Cerebellar cortex (tissue), 1 donor: ENCODE results near the gene KCMF1.

Experiments used
- DNase-seq: peaks from one replicate; pipeline ENCODE4 v3.0.0-alpha.2; 2015; ENCODE audit warnings: low spot score

KCMF1 gene

GRCh38 chr2:85022232-85022631 lies 51.3 kb downstream of the KCMF1 start:
- DNase-seq: no peak

GRCh38 chr2:85024372-85025047 lies 53.5 kb downstream of the KCMF1 start:
- DNase-seq: no peak

GRCh38 chr2:85032621-85033020 lies 61.7 kb downstream of the KCMF1 start:
- DNase-seq: no peak

DNA sequence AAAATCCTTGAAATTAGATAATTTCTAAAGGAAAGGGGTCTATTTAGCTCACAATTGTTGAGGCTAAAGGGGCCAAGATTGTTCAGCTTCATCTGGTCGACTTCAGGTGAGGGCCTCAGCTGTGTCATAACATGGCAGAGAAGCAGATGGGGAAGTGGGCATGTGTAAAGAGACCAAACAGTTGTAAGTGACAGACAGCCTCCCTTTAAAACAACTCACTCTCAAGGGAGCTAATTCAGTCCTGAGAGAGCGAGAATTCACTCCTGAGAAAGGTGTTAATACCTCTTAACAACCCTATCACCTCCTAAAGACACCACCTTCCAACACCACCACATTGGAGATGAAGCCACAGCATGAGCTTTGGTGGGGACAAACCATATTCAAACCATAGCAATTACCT lies 62.4 kb downstream of the KCMF1 start:
- DNase-seq: no peak

GRCh38 chr2:85034158-85034557 lies 63.2 kb downstream of the KCMF1 start:
- DNase-seq: no peak

- peak; percentile 59 for DNase-seq
These were observed 66.7 kb downstream of the KCMF1 start for GRCh38 chr2:85037622-85038021.

DNA sequence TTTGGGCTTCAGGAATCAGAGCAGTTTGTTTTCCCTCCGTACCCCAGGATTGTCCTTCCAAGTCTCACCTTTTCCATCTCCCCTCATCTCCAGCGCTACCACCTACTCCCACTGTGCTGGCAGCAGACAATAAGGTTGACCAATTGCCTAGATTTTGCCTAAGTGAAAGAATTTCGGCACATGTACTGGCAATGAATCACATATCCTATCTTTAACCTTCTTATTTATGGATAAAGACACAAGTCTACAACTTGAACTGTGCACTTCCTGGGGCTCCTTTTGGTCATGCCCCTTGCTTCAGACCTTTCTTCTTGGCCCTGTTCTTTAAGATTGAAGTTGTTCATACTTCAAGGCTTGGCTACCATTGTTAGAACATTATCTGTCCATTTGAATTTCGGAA lies 71.4 kb downstream of the KCMF1 start:
- DNase-seq: no peak

GRCh38 chr2:85048534-85048933 lies 77.6 kb downstream of the KCMF1 start:
- DNase-seq: no peak

DNA sequence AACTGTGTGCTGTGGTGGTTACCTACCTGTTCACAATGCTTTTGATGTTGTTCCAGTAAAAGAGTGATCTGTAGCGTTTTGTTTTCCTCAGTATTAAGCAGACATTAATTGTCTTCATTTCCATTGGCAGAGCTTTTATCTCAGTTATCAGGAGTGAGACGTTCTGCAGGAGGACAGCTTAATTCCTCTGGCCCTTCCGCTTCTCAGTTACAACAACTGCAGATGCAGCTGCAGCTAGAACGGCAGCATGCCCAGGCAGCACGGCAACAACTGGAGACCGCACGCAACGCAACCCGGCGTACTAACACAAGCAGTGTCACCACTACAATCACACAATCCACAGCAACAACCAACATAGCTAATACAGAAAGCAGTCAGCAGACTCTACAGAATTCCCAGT lies 78.3 kb downstream of the KCMF1 start:
- DNase-seq: no peak

- DNase-seq: no peak
These were observed 82.8 kb downstream of the KCMF1 start for GRCh38 chr2:85053802-85054201.

DNA sequence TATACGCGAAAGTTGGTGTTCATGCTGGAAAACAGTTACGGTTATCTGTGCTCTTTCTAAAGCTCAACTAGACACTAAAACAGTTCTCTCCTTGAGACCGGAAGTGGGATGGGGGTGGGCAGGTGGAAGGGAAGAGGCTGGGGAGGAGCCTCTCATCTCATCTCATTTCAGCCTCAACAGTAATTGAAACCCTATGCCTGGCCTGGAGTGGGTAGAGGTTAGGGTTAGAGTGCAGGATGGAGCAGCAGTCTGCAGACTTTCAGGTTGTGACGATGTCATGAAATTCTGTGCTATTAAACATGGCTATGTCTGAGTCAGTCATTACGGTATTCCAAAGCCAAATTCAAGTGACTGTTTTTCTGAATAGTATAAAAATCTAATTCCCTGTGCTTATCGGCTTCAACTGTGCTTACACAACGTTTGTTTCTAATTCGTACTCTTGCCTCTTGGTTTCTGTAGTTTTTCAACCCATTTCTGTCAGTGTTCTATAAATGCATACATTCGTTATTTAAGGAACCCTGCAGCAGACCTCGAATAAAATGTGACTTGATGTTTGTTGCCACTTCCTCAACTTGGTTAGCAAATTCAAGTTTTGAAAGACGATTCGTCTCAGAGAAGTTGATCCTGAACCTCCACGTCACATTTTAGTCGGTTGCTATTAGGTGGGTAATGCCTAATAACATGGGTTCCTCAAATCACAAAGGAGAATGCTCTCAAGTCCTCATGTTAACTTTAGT lies 86.4 kb downstream of the KCMF1 start:
- DNase-seq: no peak

DNA sequence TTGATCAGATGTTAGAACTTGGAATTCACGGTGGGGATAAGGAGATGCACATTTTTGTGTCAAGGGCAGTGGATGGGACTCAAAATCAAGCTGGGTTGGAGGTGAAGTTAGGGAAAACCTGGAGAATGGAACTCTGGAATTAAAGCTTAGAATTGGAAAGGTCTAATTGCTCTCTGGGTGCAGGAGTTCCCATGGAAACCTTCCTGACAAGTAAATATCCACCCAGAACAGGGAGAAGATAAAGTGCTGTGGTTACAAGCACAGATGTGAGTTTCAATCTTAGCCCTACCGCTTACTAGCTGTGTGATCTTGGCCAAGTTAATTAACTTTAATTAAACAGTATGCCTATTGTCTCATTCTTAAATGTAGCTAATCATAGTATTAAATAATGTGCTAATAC lies 90.9 kb downstream of the KCMF1 start:
- DNase-seq: no peak

DNA sequence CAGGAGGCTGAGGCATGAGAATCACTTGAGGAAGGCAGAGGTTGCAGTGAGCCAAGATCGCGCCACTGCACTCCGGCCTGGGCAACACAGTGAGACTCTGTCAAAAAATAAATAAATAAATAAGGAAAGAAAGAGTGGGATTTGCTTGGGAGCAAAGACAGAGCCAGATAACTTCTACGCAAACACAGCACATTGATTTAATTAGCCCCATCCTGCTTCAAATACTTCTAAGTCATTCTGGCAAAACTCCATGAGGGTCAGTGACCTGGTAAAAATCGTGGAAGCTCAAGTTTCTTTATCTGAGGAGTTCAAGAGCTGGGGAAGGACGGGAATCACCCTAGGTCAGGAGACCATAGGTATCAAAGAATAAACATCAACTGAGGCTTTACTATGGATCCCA lies 91.6 kb downstream of the KCMF1 start:
- DNase-seq: no peak

GRCh38 chr2:85063981-85064599 lies 93.1 kb downstream of the KCMF1 start:
- no peak for DNase-seq

- DNase-seq: no peak
These were observed 94.1 kb downstream of the KCMF1 start for GRCh38 chr2:85064927-85065577.

- no peak for DNase-seq
These were observed 95.2 kb downstream of the KCMF1 start for GRCh38 chr2:85066006-85066740.

- DNase-seq: peak; percentile 83
These were observed 96.0 kb downstream of the KCMF1 start for GRCh38 chr2:85066874-85067351.

GRCh38 chr2:85071096-85071495 lies 100.1 kb downstream of the KCMF1 start:
- no peak for DNase-seq

- no peak for DNase-seq
These were observed 102.1 kb downstream of the KCMF1 start for GRCh38 chr2:85073033-85073432.

DNA sequence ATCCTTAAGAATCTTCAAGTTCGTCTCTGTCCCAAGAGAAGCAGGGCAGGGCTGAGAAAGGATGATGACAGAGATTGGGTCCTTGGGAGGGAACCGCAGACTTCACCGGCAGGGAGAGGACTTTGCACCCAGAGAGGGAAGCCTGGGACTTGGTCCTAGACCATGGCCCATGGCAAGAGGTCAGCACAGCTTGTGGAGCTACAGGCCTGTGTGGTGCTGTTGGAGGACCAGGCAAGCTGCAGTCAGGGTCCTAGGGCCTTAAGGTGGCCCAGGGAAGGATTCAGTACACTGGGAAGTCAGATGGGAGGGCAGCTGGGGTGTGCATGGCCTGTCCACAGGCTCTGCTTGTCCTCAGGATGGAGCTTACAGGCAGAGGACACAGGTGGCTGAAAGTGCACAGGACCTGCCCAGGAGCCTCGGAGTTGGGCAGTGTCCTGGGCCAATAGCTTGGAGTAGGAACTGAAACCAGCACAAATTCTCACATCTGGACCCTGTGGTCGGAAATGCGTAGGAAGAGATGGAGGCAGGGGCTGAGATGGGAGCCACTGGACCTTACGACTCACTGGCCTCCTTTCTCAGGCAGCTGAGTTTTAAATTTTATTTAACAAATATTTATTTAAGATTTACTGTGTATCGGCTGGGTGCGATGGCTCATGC lies 105.8 kb downstream of the KCMF1 start:
- DNase-seq: no peak

DNA sequence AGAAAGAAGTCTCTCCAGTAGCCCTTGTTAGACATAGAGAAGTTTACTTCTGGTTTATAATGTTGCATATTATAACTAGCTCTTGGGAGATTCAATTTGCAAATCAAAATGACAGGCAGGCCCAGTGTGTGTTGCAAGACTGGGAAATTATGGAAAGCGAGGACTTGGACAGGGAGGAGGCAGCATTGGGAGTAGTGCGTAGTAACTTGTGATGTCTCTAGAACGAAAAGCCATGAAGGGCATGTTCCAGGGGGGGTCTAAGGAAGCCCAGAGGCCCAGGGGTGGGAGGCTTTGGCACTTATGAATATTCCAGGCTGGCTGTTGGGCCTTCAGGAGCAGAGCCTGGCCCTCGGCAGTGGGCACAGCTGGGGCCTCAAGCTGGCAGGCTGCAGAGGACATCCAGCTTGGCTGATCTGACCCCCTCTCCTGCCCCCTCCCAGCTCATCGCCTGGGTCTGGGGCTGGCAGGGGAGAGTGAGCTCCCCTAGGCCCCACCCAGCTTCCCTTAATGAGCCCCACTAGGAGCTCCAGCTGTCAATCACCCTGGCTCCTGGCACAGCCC lies 107.0 kb downstream of the KCMF1 start:
- no peak for DNase-seq
